NCI-H526 treated with DMSO at 0.1 percent for 48 hours (cell line): ENCODE data around the gene E4F1.

Experiments used
- DNase-seq: peaks from one replicate; lab custom pipeline; 2025; lab: John Stamatoyannopoulos, UW

Gene E4F1

DNA sequence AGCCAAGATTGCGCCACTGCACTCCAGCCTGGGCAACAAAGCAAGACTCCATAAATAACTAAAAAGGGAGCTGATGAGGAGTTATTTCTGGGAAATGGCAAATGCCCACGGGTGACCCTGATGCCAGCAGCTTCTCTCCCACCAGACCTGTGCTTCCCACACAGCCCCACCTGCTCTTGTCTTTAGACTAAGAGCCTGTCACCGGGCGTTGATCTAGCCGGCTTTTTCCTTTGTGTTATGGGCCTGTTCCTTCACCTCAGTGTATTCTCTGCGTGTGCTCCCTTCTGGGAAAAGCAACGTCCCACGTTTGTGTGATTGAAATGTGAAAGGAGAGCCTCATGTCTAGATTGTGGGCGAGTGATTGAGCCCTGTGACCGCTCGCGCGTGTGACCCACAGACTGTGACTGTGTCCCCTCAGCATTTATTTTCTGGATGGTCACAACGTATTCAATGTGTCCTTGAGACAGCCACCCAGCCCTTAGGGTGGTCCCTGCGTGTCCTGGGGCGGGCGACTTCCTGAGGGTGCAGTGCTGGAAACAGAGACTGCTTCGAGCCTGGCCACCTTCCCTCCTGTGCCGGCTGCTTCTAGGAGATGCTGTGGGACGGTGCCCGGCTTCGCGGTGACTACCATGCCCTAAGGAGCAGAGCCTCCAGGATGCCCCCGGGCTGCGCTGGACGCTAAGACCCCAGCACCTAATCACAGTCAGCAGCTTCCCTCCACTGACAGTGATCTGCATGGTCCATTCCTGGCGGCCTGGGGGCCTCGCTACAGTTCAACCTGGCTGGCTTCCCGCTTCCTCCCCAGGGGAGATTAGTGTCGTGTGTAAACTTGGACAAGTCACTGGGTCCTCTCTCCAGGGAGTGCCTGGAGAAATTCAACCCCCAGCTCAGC, 52.3 kb downstream of the E4F1 start:
- no peak for DNase-seq

DNA sequence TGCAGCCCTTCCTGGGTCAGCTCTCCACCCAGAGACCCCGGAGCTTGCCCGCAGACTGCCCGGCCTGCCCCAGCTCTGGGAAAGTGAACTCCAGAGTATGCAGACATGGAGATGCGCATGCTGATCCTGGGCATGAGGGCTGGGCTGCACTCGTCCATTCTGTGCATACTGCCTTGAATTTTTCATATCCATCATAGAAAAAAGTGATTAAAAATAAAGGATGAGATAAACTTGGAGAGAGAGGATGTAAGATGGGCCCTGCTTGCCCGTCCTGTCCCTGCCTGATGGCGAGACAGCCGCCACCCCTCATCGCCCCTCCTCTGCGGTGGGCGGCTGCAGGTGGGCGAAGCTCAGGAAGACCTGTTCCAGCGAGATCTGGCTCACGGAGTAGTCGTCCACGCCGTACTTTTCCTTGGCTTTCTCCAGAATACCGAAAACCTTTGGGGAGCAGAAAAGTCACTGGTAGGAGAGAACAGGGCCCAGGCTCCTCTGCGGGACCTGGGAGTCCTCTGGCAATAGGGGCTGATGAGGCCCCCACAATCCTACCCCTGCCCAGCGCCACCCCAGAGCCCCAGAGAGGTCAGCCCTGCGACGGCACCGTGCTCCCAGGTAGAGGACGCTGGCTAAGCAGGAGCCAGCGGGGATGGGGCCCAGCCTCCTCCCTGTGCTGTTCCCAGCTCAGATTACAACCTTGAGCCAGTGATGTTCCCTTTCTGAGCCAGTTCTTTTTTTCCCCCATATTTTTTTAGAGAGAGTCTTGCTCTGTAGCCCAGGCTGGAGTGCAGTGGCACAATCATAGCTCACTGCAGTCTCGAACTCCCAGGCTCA, 53.2 kb downstream of the E4F1 start:
- DNase-seq, result no peak

DNA sequence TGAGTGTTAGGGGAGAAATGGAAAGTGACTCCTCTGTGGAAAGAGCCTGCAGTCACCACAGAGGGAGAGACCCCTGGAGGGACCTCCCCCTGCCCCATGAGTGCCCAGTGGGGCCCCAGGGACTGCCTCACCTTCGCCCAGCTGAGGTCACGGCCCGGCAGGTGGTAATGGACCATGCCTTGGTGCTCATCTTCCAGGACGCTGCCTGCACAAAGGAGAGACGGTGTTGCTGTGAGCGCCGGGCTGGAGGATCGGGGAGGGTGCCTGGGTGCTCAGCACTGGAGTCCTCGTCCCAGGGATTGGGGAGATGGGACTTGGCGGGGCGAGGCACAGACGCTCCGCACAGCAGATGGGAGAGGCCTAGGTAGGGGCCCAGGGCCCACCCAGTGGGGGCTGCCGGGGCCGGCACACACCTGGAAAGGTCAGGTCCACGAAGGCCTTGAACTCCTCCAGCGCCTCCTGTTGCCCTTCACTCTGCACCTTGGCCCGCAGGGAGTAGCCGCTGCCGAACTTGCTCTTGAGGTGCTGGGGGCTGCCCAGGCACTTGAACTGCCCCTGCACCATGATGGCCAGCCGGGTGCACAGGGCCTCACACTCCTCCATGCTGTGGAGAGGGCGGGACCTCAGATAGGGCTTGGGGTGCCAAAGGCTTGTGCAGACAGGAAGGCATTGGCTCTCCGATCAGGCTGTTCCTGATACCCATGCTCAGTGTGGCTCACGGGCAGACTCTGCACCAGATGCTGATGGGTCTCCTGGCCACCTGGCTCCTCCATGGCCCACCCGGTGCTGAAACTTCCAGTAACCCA, 54.3 kb downstream of the E4F1 start:
- no peak for DNase-seq

DNA sequence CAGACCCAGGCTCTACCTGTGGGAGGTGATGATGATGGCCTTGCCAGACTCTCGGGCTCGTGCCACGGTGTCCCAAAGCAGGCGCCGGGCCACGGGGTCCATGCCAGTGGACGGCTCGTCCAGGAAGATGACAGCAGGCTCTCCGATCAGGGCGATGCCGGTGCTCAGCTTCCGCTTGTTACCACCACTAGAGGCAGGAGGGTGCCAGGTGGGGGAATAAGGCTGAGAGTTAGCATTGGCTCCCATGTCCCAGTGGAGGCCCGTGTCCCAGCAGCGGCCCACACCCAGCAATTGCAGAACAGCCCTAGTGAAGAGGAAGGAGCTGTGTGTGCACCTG, 54.8 kb downstream of the E4F1 start:
- DNase-seq, result no peak

DNA sequence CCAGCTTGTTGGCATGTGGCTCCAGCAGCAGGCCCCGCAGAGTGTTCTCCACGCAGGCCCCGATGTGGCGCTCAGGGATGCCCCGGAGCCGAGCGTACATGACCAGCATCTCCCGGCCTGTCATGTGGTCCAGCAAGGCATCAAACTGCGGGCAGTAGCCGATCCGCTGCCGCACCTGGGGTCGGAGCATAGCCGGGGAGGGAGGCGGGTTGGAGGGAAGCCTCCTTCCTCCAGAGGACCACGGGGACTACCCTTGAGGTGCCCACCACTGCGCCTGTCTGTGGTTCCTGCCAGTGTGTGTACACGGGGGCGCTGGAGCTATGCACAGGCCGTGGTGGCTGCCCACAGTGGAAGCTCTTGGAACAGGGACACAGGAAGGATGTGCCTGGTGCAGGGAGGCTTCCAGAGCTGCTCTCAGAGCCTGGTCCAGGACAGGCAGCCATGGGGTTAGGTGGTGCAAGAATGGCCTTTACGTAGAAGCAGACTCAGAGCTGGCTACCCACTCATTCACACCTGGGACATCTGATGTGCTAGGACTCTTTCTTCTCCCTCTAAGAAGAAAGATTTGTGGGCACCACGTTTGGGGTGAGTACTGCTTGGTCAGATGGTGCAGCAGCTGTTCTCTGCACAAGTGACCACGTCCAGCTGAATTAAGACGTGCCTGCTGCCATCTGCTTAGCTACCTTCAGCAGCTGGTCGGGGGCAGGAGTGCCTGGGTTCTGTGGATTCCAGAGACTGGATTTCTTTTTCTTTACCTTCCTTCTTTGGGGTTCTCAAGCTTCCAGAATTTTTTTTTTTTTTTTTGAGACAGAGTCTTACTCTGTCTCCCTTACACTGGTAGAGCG, 55.8 kb downstream of the E4F1 start:
- no peak for DNase-seq

DNA sequence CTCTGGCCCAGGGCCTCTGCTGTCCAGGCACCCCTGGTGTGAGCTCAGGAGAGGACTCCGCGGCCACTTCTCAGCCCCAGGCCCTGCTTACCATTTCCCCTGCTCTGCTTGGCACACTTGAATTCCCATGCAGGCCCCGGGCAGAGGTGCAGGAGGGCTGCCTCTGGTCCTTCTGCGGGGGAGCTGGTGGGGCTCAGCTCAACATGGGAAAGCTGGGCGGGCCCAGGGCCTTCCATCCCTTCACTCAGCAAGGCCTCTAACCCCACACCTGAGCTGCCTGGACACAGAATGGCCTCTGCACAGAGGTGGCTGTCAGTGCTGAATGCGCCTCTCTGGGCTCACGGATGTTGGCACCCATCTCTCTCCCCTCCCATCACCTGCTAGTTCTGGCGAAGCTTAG, 57.1 kb downstream of the E4F1 start:
- DNase-seq, result no peak

DNA sequence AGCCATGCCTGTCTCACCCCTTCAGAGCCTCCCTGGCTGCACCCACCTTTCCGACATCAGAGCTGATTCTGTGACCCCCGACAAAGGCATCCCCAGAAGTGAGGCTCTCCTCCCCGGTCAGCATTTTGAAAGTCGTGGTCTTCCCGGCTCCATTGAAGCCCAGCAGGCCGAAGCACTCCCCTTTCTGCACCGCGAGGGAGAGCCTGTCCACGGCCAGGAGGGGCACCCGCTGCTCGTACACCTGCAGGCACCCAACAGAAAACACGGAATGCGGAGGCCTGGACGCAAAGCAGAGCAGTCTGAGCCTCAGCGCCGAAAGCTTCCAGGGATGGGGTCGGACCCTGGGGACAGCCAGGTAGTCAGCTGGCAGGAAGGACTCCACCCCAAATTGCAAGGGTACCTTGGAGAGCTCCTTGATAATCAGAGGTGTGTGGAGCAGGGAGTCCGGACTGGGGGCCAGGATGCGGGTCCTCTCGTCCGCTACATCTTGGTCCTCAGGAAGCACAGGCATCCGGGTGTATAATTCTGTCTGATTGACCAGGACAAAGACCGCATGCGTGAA, 57.7 kb downstream of the E4F1 start:
- DNase-seq, result no peak

DNA sequence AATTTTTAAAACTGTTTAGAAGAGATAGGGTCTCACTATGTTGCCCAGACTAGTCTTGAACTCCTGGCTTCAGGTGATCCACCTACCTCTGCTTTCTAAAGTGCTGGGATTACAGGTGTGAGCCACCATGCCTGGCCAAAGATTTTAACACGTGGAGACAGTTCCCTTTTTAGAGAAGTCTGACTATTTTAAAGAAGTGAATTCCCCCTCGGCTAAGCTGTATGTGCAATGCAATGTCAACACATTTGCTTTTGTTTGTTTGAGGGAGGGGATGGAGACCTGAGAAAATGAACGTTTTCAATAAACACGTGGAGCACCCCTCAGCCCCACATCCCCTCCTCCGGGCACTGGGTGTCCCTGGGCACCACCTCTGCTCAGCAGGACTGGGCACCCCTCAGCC, 58.9 kb downstream of the E4F1 start:
- no peak for DNase-seq

DNA sequence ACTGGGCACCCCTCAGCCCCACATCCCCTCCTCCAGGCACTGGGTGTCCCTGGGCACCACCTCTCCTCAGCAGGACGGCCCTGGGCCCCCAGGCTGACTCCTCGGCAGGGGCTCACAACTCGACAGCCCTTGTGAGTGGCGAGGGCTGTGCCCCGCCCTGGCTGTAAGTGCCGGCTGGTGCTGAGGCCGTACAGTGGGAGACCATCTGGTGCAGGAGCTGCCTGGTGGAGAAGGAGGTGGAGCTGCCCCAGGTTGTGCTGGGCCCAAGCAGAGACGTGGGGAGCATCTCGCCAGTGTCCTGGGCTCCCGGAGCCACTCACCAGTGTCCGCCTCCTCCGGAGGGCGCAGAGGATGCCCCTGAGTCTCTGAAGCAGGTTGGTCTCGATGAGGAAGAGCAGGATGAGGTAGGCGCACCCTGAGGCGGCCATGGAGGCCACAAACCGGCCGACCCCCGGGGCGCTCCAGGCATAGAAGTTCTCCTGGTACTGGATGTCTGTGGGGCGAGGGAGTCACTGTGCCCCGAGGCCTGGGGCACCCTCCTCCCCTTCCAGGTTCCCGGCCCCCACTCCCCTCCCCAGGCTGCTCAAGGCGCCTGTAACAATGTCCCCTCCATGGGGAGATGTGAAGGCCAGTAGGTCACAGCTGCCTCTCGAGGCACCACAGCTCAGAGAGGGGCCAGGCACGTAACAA, 59.6 kb downstream of the E4F1 start:
- no peak for DNase-seq

DNA sequence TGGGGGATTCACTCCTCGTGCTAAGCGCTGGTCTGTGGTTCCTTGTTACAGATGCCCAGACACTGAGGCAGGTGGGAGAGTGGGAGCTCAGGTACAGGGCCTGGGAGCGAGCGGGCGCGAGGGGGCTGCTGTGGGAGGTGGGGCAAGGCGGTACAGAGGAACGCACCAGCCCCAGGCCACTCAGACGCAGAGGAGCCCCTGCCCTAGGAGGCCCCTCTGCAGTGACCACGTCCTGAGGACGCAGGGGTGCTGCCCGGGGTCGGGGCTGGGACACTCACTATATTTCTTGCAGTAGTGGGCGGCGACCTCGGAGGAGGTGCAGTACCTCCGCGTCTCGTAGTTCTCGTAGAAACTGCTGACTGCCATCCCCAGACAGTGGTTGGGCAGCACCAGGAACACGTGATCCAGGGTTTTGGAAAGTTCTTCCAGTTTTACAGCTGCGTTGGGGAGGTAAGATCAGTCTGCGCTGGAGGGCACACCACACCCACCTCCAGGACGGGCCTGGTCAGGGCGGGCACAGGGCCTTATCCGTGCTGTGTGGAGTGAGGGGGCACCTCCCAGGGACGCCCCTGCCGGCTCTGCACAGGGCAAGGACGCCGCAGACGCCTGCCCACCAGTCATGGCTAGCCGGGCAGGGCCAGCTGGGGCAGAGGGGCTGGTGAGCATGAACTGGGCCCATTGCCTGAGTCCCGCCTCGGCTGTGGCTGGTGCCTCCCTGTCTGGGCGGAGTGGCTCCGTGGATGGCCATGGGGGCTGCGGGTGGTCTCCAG, 60.8 kb downstream of the E4F1 start:
- no peak for DNase-seq

DNA sequence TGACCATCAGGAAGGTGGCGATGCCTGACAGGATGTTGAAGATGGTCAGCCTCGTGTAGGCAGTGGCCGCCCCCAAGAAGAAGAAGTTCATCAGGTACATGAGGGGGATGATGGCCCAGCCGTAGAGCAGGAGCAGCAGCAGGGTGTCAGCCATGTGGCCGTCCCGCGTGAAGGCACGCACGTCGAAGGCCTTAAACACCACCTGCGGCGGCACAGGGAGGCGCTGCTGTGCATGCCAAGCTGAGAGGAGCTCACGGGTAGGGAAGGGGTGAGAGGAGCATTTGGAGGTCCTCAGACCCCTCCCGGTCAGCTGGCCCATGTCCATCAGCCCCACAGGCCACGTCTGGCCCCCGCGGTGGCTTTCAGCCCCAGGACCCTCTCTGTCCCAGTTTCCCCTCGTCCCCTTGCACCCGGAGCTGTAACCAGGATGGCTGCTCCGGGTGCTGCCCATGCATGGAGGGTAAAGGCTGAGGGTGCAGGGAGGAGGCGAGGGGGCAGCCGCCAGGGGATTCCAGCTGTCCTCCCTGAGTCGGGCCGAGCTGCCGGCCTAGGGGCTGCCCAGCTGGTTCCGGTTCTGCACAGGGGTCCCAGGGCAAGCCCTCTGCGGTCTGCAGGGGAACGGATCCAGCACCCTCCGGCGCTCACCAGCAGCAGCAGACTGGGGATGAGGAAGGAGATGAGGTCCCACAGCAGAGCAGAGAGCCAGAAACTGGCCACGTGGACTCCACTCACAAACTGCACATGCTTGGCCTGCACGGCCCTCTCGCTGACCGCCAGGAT, 61.6 kb downstream of the E4F1 start:
- DNase-seq, result no peak
